Purkinje cell (primary cell): ENCODE measurements around the gene ACOT12. TPM values are rescaled to one million over a fixed set of nuclear protein-coding genes. Genes with fewer than 3 reads are reported as not detected.

Experiments used
- polyA plus RNA-seq: library from polyadenylated mRNA; unstranded; fragments of >200 nt; fragmentation: Nextera tagmentation; gene quantifications from 2 replicates; pipeline ENCODE4 v1.2.1, GENCODE V29; 2014

Gene ACOT12
- polyA plus RNA-seq = not detected in 2 replicates

DNA sequence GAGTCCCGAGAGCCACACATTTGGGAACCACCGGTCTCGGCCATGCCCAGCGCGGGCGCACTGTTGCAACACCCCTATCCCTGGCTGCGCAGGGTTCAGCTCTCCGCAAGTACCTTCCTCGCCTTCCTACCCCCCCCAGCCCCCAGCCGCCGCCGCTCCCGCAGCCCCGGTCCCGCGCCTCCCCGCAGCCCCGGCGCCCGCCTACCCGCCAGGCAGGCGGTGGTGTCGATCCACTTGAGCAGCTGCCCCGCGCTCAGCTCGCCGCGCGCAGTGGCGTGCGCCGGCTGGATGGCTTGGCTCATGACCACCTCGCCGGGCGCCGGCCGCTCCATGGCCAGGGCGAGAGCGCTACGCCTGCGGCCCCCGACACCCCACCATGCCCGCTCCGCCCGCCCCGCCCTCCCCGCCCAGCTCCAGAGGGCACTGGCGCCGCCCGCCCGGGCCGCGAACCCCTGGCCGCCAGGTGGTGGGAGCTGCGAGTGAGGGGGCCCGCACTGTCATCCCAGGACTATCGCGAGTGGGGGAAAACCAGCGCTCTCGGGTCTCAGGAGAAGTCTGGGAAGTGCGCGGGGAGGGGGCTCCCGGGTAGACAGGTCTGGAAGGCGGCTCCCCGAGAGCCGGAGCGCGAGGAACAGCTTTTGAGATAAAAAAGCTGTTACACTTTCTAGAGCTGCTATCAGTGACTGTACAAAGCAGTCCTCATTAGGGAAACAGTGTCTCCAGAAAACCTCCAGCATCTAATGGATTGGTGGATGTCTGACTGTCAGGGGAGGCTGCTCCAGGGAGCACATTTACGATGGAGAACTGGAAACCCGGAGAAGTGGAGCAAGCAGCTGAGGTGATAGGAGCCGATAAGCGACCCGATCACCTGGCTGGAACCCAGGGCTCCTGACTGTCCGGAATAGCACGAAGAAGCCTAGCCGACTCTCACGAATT, at the start of gene ACOT12:
ACOT12 (minus strand) TSS at position 352 of the 936 bp plus-strand sequence; CDS start at position 332, 20 bp downstream.

DNA sequence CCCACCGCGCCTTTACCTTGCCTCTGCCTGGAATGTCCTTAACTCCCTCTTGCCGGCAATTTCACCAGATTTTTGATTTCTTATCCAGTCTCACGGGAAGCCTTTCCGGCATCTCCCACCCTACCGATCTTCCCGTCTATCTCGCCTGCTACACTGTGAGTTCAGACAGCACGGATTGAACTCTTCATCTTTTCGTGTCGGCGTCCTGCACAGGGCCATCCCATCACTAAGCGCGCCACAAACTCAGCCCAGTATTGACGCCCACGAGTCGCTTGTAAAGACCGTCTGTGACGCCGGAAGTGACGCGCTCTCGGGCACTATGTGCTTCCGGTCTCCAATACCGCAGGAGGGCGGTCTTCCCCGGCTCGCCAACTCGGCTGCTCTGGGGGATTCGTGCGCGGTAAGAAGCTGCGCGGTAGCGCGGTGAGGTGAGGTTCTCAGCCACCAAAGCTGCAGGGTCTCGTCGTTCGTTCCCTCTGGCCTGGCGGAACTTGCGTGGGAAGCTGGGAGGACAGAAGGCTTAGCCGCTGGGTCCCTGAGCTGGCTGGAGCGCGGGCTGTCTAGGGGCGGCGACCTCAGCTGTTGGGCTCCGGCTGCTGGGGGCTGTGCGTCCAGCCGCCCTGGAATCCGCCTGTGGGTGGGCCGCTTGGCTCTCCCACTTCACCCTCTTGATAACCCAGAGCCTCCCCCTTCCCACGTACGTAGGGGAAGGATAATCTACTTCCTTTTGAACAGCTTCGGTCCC, 92.5 kb downstream of the ACOT12 start, which contains the start of gene ZCCHC9:
ZCCHC9 (plus strand) TSS at position 317 of the 745 bp plus-strand sequence. CDS start 3,171 bp downstream, outside the sequence.

Other genes starting within 250 kb of the ACOT12 start
- 0.87 TPM in 1 of 2 replicates, not detected in the other for gene CKMT2, start 160.8 kb downstream of the ACOT12 start, polyA plus RNA-seq
- gene ZCCHC9, start 92.5 kb downstream of the ACOT12 start, polyA plus RNA-seq = 17.8 and 31.7 TPM in 2 replicates